Adrenal gland (tissue), 5 donors: ENCODE results near the gene GSK3B.

Experiments
- POLR2A ChIP-seq, 2 donors: fragments of 450-650 bp; IDR thresholded peaks; one replicate each; pipeline ENCODE4 v1.6.1; 2017; ENCODE audit warnings: antibody characterized with exemption in 2 of 2, mild to moderate bottlenecking in 2 of 2, moderate library complexity in 1 of 2
- TF ChIP-seq, protein P1 (sequence below), 6 experiments: fragments of 450-650 bp in 4 of 6; fragments of 200-600 bp in 2 of 6; sonication (generic) in 1 of 6; IDR thresholded peaks; 1 replicate in 5 of 6; 2 replicates in 1 of 6; pipeline versions ENCODE4 v1.5.1 to v1.8.0; 2016 to 2021; ENCODE audit warnings: antibody characterized with exemption in 6 of 6, mild to moderate bottlenecking in 2 of 6, moderate library complexity in 1 of 6
- donor health status: DM: no; HTN: no; CAD: no.

- TF ChIP-seq, protein P1, sequence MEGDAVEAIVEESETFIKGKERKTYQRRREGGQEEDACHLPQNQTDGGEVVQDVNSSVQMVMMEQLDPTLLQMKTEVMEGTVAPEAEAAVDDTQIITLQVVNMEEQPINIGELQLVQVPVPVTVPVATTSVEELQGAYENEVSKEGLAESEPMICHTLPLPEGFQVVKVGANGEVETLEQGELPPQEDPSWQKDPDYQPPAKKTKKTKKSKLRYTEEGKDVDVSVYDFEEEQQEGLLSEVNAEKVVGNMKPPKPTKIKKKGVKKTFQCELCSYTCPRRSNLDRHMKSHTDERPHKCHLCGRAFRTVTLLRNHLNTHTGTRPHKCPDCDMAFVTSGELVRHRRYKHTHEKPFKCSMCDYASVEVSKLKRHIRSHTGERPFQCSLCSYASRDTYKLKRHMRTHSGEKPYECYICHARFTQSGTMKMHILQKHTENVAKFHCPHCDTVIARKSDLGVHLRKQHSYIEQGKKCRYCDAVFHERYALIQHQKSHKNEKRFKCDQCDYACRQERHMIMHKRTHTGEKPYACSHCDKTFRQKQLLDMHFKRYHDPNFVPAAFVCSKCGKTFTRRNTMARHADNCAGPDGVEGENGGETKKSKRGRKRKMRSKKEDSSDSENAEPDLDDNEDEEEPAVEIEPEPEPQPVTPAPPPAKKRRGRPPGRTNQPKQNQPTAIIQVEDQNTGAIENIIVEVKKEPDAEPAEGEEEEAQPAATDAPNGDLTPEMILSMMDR (IDR thresholded peaks at IDR 0.05) = no peak
- no peak for TF ChIP-seq POLR2A (IDR thresholded peaks at IDR 0.05)
These were observed 164.0 kb downstream of the GSK3B start for GRCh38 chr3:119930286-119930685.
